HEK293 (cell line): Measurements from ENCODE around the gene TMEM135.

ENCODE experiments used
- CTCF ChIA-PET: fragments of 350-600 bp; formaldehyde crosslinking; extraction: SDS; loops from one replicate; lab custom pipeline; 2021; ENCODE audit warnings: antibody characterized with exemption; lab: Yijun Ruan, JAX
- POLR2A ChIA-PET: fragments of 300-600 bp; formaldehyde crosslinking; extraction: SDS; loops from one replicate; lab custom pipeline; 2020; ENCODE audit warnings: antibody characterized with exemption, inconsistent platforms; lab: Yijun Ruan, JAX
- H3K27ac ChIP-seq: fragments of 200-500 bp; sonication (Bioruptor generic); 2 replicates; pipeline ENCODE4 v1.5.1; 2014; ENCODE audit warnings: low read depth, low read length, control low read depth, inconsistent platforms; ENCODE audit errors: extremely low read depth
- H3K36me3 ChIP-seq, 2 experiments: fragments of 200-500 bp in 1 of 2; sonication (Bioruptor generic) in 1 of 2; 1 replicate in 1 of 2; 2 replicates in 1 of 2; pipeline ENCODE4 v1.5.1; 2014 to 2017; ENCODE audit warnings: inconsistent platforms in 2 of 2, low read length in 2 of 2; ENCODE audit not compliant: control insufficient read depth in 2 of 2, insufficient read depth in 1 of 2
- H3K4me1 ChIP-seq: fragments of 200-500 bp; sonication (Bioruptor generic); 2 replicates; pipeline ENCODE4 v1.5.1; 2014; ENCODE audit warnings: mild to moderate bottlenecking, low read length, inconsistent platforms; ENCODE audit not compliant: control insufficient read depth, insufficient read depth
- H3K4me3 ChIP-seq: 2 replicates; pipeline ENCODE4 v1.5.1; 2011; ENCODE audit warnings: low read depth, mild to moderate bottlenecking, control low read depth, low read length, moderate library complexity
- H3K9me3 ChIP-seq: fragments of 200-500 bp; sonication (Bioruptor generic); 2 replicates; pipeline ENCODE4 v1.5.1; 2014; ENCODE audit warnings: low read depth, low read length, inconsistent platforms; ENCODE audit not compliant: control insufficient read depth, insufficient read depth
- CTCF ChIP-seq: fragments of 450-650 bp; formaldehyde crosslinking; IDR thresholded peaks from 2 replicates; pipeline ENCODE4 v1.5.1; 2016; ENCODE audit warnings: missing biosample characterization, missing genetic modification characterization
- GLI2 ChIP-seq: fragments of 450-650 bp; formaldehyde crosslinking; IDR thresholded peaks from 2 replicates; pipeline ENCODE4; 2017; ENCODE audit warnings: missing biosample characterization, missing genetic modification characterization, low read depth, borderline replicate concordance
- KLF8 ChIP-seq: fragments of 450-650 bp; formaldehyde crosslinking; IDR thresholded peaks from 2 replicates; pipeline ENCODE4 v1.5.1; 2016; ENCODE audit warnings: missing biosample characterization, missing genetic modification characterization
- MYNN ChIP-seq: fragments of 450-650 bp; formaldehyde crosslinking; IDR thresholded peaks from 2 replicates; pipeline ENCODE4 v1.5.1; 2016; ENCODE audit warnings: missing biosample characterization, missing genetic modification characterization, borderline replicate concordance
- MZF1 ChIP-seq: fragments of 450-650 bp; formaldehyde crosslinking; IDR thresholded peaks from 2 replicates; pipeline ENCODE4 v1.5.1; 2017; ENCODE audit warnings: missing biosample characterization, missing genetic modification characterization, borderline replicate concordance
- OVOL3 ChIP-seq: fragments of 450-650 bp; formaldehyde crosslinking; IDR thresholded peaks from 2 replicates; pipeline ENCODE4 v1.5.1; 2016; ENCODE audit warnings: missing biosample characterization, missing genetic modification characterization
- SALL2 ChIP-seq: fragments of 450-650 bp; formaldehyde crosslinking; IDR thresholded peaks from 2 replicates; pipeline ENCODE4 v1.5.0; 2017; ENCODE audit warnings: missing biosample characterization, mild to moderate bottlenecking, missing genetic modification characterization, borderline replicate concordance
- SCRT1 ChIP-seq: fragments of 450-650 bp; formaldehyde crosslinking; IDR thresholded peaks from 2 replicates; pipeline ENCODE4 v1.5.1; 2016; ENCODE audit warnings: missing biosample characterization, missing genetic modification characterization, borderline replicate concordance
- TRIM28 ChIP-seq: IDR thresholded peaks from 2 replicates; pipeline ENCODE4 v1.6.1; 2011; ENCODE audit warnings: low read length, control low read depth, borderline replicate concordance
- YY1 ChIP-seq: fragments of 450-650 bp; formaldehyde crosslinking; IDR thresholded peaks from 2 replicates; pipeline ENCODE4 v1.5.1; 2018; ENCODE audit warnings: missing biosample characterization, missing genetic modification characterization
- YY2 ChIP-seq: fragments of 450-650 bp; formaldehyde crosslinking; IDR thresholded peaks from 2 replicates; pipeline ENCODE4 v1.5.1; 2016; ENCODE audit warnings: missing biosample characterization, missing genetic modification characterization
- ZNF132 ChIP-seq: fragments of 450-650 bp; formaldehyde crosslinking; IDR thresholded peaks from 2 replicates; pipeline ENCODE4 v1.5.1; 2017; ENCODE audit warnings: missing biosample characterization, missing genetic modification characterization, borderline replicate concordance
- ZNF16 ChIP-seq: fragments of 450-650 bp; formaldehyde crosslinking; IDR thresholded peaks from 2 replicates; pipeline ENCODE4 v1.5.1; 2016; ENCODE audit warnings: low read depth, missing biosample characterization, missing genetic modification characterization
- ZNF221 ChIP-seq: fragments of 450-650 bp; formaldehyde crosslinking; IDR thresholded peaks from 2 replicates; pipeline ENCODE4 v1.5.1; 2017; ENCODE audit warnings: missing biosample characterization, missing genetic modification characterization, borderline replicate concordance
- ZNF510 ChIP-seq: fragments of 450-650 bp; formaldehyde crosslinking; IDR thresholded peaks from 2 replicates; pipeline ENCODE4 v1.5.1; 2018; ENCODE audit warnings: mild to moderate bottlenecking, missing genetic modification characterization, missing biosample characterization; ENCODE audit not compliant: insufficient replicate concordance
- ZNF555 ChIP-seq: fragments of 450-650 bp; formaldehyde crosslinking; conservative IDR thresholded peaks from 2 replicates; pipeline ENCODE4 v1.5.1; 2017; ENCODE audit warnings: missing biosample characterization, mild to moderate bottlenecking, missing genetic modification characterization, inconsistent platforms
- ZNF571 ChIP-seq: fragments of 450-650 bp; formaldehyde crosslinking; IDR thresholded peaks from 2 replicates; pipeline ENCODE4 v1.5.0; 2017; ENCODE audit warnings: missing biosample characterization, missing genetic modification characterization
- ZNF585B ChIP-seq: fragments of 450-650 bp; formaldehyde crosslinking; IDR thresholded peaks from 2 replicates; pipeline ENCODE4 v1.5.1; 2016; ENCODE audit warnings: missing biosample characterization, missing genetic modification characterization
- ZNF626 ChIP-seq: fragments of 450-650 bp; sonication (Bioruptor Pico); formaldehyde crosslinking; IDR thresholded peaks from 2 replicates; pipeline ENCODE4 v1.5.1; 2018; ENCODE audit warnings: missing biosample characterization, missing genetic modification characterization, inconsistent platforms
- ZNF654 ChIP-seq: fragments of 450-650 bp; formaldehyde crosslinking; IDR thresholded peaks from 2 replicates; pipeline ENCODE4 v1.5.1; 2016; ENCODE audit warnings: low read depth, missing biosample characterization, missing genetic modification characterization
- ZNF776 ChIP-seq: fragments of 450-650 bp; formaldehyde crosslinking; IDR thresholded peaks from 2 replicates; pipeline ENCODE4 v1.5.0; 2017; ENCODE audit warnings: missing biosample characterization, missing genetic modification characterization, borderline replicate concordance
- ZNF777 ChIP-seq: fragments of 450-650 bp; formaldehyde crosslinking; IDR thresholded peaks from 2 replicates; pipeline ENCODE4 v1.5.1; 2017; ENCODE audit warnings: missing biosample characterization, missing genetic modification characterization, borderline replicate concordance
- ZNF830 ChIP-seq: fragments of 450-650 bp; IDR thresholded peaks from 2 replicates; pipeline ENCODE4 v1.5.0; 2018; ENCODE audit warnings: missing biosample characterization, missing genetic modification characterization, low read depth, mild to moderate bottlenecking, moderate library complexity
- TF ChIP-seq, protein P1 (sequence below): fragments of 450-650 bp; formaldehyde crosslinking; IDR thresholded peaks from 2 replicates; pipeline ENCODE4 v1.5.1; 2016; ENCODE audit warnings: missing biosample characterization, missing genetic modification characterization
- TF ChIP-seq, protein P2 (sequence below): fragments of 450-650 bp; formaldehyde crosslinking; IDR thresholded peaks from 2 replicates; pipeline ENCODE4 v1.5.1; 2016; ENCODE audit warnings: missing biosample characterization, missing genetic modification characterization
- TF ChIP-seq, protein P3 (sequence below): fragments of 450-650 bp; formaldehyde crosslinking; IDR thresholded peaks from 2 replicates; pipeline ENCODE4 v1.5.0; 2017; ENCODE audit warnings: missing biosample characterization, missing genetic modification characterization, borderline replicate concordance

The TMEM135 gene

GRCh38 chr11:87082590-87082989 lies 44.9 kb downstream of the TMEM135 start:
- no peak for TF ChIP-seq ZNF626
- no peak for TF ChIP-seq ZNF776 (tag by site-specific recombination)
- no peak for TF ChIP-seq SCRT1
- TF ChIP-seq, protein P1, sequence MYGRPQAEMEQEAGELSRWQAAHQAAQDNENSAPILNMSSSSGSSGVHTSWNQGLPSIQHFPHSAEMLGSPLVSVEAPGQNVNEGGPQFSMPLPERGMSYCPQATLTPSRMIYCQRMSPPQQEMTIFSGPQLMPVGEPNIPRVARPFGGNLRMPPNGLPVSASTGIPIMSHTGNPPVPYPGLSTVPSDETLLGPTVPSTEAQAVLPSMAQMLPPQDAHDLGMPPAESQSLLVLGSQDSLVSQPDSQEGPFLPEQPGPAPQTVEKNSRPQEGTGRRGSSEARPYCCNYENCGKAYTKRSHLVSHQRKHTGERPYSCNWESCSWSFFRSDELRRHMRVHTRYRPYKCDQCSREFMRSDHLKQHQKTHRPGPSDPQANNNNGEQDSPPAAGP (tag by site-specific recombination): no peak
- no peak for TF ChIP-seq GLI2 (tag by site-specific recombination)
- no peak for TF ChIP-seq MZF1
- no peak for TF ChIP-seq CTCF
- TF ChIP-seq MYNN (tag by site-specific recombination): no peak
- Histone ChIP-seq H3K27ac (no peak overlapping the region), H3K4me1 (no peaks in the 10 kb centered on the region), H3K9me3 (no peaks in the 10 kb centered on the region), H3K36me3 (peaks cover 0 to 3% of the 10 kb centered on the region in 2 experiments; a peak in 2 of 3 replicates), H3K4me3 (no peak overlapping the region)
- CTCF ChIA-PET: interaction anchor here (0.7 to 1.8 kb wide), 3 partner anchors 16 to 210 kb away, joined by 3 to 7 read pairs (median 3); no protein-coding TSS in a partner anchor
- POLR2A ChIA-PET: no interaction called here

GRCh38 chr11:87083029-87083428 lies 45.3 kb downstream of the TMEM135 start:
- H3K4me3 ChIP-seq: no peak overlapping the region
- H3K36me3 ChIP-seq: peaks cover 0 to 3% of the 10 kb centered on the region in 2 experiments; a peak in 2 of 3 replicates
- H3K27ac ChIP-seq: no peak overlapping the region
- H3K4me1 ChIP-seq: no peaks in the 10 kb centered on the region
- H3K9me3 ChIP-seq: no peaks in the 10 kb centered on the region
- POLR2A ChIA-PET: no interaction called here
- CTCF ChIA-PET: interaction anchor here (1.3 to 1.8 kb wide), 2 partner anchors 15 to 210 kb away, joined by 3 to 7 read pairs; no protein-coding TSS in a partner anchor
- TF ChIP-seq ZNF16 (tag by site-specific recombination): no peak
- no peak for TF ChIP-seq KLF8 (tag by site-specific recombination)
- TF ChIP-seq ZNF510 (tag by site-specific recombination): no peak
- no peak for TF ChIP-seq ZNF221
- TF ChIP-seq OVOL3 (tag by site-specific recombination): no peak
- TF ChIP-seq SALL2 (tag by site-specific recombination): no peak

DNA sequence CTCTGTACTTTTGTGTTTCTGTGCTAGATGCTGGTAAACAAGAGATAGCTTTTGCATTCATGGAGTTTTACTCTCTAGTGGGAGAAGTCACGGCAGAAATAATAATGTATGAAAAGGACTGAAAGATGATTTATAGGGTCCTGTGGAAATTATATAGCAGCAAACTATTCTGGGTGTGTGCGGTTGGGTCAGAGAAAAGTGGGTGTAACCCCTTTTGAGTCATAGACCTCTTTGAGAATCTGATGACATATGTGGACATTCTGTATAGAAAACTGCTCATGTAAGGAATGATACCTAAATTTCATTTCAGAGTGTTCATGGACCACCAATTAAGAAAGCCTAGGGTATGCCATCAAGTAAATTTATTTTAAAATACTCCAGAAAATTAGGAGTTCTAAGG lies 54.4 kb downstream of the TMEM135 start:
- Histone ChIP-seq H3K4me1 (no peaks in the 10 kb centered on the region), H3K36me3 (peaks cover 0 to 4% of the 10 kb centered on the region in 2 experiments; a peak in 1 of 3 replicates), H3K4me3 (no peak overlapping the region), H3K9me3 (no peaks in the 10 kb centered on the region), H3K27ac (no peak overlapping the region)
- CTCF ChIA-PET: interaction anchor here (0.6 to 0.7 kb wide), 2 partner anchors 20 to 153 kb away, joined by 3 read pairs; no protein-coding TSS in a partner anchor
- POLR2A ChIA-PET: no interaction called here
- TF ChIP-seq YY1 (tag by site-specific recombination): no peak
- TF ChIP-seq, protein P2, sequence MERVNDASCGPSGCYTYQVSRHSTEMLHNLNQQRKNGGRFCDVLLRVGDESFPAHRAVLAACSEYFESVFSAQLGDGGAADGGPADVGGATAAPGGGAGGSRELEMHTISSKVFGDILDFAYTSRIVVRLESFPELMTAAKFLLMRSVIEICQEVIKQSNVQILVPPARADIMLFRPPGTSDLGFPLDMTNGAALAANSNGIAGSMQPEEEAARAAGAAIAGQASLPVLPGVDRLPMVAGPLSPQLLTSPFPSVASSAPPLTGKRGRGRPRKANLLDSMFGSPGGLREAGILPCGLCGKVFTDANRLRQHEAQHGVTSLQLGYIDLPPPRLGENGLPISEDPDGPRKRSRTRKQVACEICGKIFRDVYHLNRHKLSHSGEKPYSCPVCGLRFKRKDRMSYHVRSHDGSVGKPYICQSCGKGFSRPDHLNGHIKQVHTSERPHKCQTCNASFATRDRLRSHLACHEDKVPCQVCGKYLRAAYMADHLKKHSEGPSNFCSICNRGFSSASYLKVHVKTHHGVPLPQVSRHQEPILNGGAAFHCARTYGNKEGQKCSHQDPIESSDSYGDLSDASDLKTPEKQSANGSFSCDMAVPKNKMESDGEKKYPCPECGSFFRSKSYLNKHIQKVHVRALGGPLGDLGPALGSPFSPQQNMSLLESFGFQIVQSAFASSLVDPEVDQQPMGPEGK: no peak
- TF ChIP-seq, protein P3, sequence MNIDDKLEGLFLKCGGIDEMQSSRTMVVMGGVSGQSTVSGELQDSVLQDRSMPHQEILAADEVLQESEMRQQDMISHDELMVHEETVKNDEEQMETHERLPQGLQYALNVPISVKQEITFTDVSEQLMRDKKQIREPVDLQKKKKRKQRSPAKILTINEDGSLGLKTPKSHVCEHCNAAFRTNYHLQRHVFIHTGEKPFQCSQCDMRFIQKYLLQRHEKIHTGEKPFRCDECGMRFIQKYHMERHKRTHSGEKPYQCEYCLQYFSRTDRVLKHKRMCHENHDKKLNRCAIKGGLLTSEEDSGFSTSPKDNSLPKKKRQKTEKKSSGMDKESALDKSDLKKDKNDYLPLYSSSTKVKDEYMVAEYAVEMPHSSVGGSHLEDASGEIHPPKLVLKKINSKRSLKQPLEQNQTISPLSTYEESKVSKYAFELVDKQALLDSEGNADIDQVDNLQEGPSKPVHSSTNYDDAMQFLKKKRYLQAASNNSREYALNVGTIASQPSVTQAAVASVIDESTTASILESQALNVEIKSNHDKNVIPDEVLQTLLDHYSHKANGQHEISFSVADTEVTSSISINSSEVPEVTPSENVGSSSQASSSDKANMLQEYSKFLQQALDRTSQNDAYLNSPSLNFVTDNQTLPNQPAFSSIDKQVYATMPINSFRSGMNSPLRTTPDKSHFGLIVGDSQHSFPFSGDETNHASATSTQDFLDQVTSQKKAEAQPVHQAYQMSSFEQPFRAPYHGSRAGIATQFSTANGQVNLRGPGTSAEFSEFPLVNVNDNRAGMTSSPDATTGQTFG (tag by site-specific recombination): no peak
- no peak for TF ChIP-seq ZNF777 (tag by site-specific recombination)
- TF ChIP-seq YY2: no peak
- no peak for TF ChIP-seq ZNF585B
- TF ChIP-seq ZNF221: no peak
- TF ChIP-seq ZNF571 (tag by site-specific recombination): no peak
- TF ChIP-seq ZNF830: no peak
- TF ChIP-seq TRIM28: no peak
- TF ChIP-seq ZNF132 (tag by site-specific recombination): no peak
- no peak for TF ChIP-seq ZNF654 (tag by site-specific recombination)
- TF ChIP-seq ZNF555 (tag by site-specific recombination): no peak
